Osteocyte (in vitro differentiated cells): ENCODE data around the gene ATXN3. TPM values are rescaled to one million over a fixed set of nuclear protein-coding genes. Genes with fewer than 3 reads are reported as not detected.
A peak's percentile ranks its signal among the peaks of the same experiment; 100 is the strongest.

ENCODE experiments used
- DNase-seq: peaks from one replicate; pipeline ENCODE4 v3.0.0; 2021; ENCODE audit warnings: mixed read lengths; ENCODE audit not compliant: unreplicated experiment; ENCODE audit errors: extremely low spot score
- H3K27ac Mint-ChIP-seq: one replicate; pipeline ENCODE4 v1.8.0; 2021; ENCODE audit warnings: mild to moderate bottlenecking, mixed read lengths; ENCODE audit not compliant: unreplicated experiment
- H3K27me3 Mint-ChIP-seq: one replicate; pipeline ENCODE4 v1.8.0; 2021; ENCODE audit warnings: mixed read lengths; ENCODE audit not compliant: unreplicated experiment
- H3K36me3 Mint-ChIP-seq: one replicate; pipeline ENCODE4 v1.8.0; 2021; ENCODE audit warnings: mixed read lengths; ENCODE audit not compliant: unreplicated experiment
- H3K4me1 Mint-ChIP-seq: one replicate; pipeline ENCODE4 v1.8.0; 2021; ENCODE audit warnings: mixed read lengths; ENCODE audit not compliant: unreplicated experiment
- H3K4me3 Mint-ChIP-seq: one replicate; pipeline ENCODE4 v1.8.0; 2021; ENCODE audit warnings: mild to moderate bottlenecking, moderate library complexity, mixed read lengths; ENCODE audit not compliant: unreplicated experiment
- H3K9me3 Mint-ChIP-seq: one replicate; pipeline ENCODE4 v1.8.0; 2021; ENCODE audit warnings: mixed read lengths; ENCODE audit not compliant: unreplicated experiment
- total RNA-seq: library from RNA; stranded (reverse); gene quantifications from 2 replicates; pipeline ENCODE4 v1.2.1, GENCODE V29; 2021
- TF ChIP-seq, protein P1 (sequence below): fragments of 200-600 bp; sonication (generic); IDR thresholded peaks from 2 replicates; pipeline ENCODE4 v1.5.0; 2021; ENCODE audit warnings: antibody characterized with exemption, mild to moderate bottlenecking, moderate library complexity

ATXN3 gene
- total RNA-seq, 1 donor from 2014 or later = 35.7 TPM

DNA sequence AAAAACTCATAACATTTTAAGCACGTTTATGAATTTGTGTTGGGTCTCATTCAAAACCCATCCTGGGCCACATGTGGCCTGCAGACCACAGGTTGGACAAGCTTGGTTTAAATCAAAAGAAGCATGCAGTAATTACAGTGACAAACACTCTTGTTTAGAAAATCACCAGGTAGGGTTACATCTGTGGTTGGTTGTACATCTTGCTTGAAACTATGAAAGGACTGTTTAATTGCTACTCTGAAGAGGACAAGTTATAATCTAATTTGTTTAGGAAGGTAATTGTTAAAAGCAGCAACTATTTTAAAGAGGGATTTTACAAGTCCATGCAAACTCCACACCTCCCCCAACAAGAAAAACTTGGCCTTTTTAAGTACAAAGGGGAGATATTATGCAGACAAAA lies 70.5 kb downstream of the ATXN3 start:
- Mint-ChIP-seq H3K9me3 (no peaks in the 10 kb centered on the region), H3K27me3 (no peaks in the 10 kb centered on the region), H3K27ac (no peak overlapping the region)

DNA sequence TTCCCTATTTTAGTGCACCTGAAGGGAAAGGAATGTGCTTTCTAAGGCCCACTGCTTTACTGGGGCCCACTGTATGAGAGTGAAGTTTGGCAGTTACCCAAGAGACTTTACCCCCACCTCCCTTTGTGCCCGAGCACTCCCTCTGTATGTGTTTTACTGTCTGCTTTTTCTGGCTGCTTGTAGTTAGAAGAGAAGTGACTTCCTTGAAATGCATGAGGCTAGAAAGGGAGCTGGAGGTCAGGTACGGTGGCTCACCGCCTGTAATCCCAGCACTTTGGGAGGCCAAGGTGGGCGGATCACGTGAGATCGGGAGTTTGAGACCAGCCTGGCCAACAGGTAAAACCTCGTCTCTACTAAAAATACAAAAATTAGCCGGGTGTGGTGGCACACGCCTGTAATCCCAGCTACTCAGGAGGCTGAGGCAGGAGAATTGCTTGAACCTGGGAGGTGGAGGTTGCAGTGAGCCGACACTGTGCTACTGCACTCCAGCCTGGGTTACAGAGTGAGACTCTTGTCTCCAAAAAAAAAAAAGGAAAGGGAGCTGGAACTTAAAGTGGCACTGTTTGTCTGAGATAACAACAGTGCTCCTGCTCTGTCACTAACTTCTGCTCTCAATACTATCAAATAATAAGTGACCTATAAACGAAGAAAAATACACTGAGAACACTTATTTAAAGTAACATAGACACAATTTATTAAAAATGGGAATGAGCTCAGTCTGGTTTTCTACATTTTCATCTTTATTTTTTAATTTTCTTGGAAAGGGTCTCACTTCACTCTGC lies 72.3 kb downstream of the ATXN3 start:
- Mint-ChIP-seq H3K4me1 (peaks cover 24% of the 10 kb centered on the region), H3K27me3 (no peaks in the 10 kb centered on the region), H3K4me3 (no peak overlapping the region), H3K36me3 (peaks cover 18% of the 10 kb centered on the region), H3K27ac (no peak overlapping the region), H3K9me3 (no peaks in the 10 kb centered on the region)
- TF ChIP-seq, protein P1, sequence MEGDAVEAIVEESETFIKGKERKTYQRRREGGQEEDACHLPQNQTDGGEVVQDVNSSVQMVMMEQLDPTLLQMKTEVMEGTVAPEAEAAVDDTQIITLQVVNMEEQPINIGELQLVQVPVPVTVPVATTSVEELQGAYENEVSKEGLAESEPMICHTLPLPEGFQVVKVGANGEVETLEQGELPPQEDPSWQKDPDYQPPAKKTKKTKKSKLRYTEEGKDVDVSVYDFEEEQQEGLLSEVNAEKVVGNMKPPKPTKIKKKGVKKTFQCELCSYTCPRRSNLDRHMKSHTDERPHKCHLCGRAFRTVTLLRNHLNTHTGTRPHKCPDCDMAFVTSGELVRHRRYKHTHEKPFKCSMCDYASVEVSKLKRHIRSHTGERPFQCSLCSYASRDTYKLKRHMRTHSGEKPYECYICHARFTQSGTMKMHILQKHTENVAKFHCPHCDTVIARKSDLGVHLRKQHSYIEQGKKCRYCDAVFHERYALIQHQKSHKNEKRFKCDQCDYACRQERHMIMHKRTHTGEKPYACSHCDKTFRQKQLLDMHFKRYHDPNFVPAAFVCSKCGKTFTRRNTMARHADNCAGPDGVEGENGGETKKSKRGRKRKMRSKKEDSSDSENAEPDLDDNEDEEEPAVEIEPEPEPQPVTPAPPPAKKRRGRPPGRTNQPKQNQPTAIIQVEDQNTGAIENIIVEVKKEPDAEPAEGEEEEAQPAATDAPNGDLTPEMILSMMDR = no peak
- no peak for DNase-seq

More for the DNA sequence above, 70.5 kb downstream of the ATXN3 start:
- no peak for DNase-seq
- Mint-ChIP-seq H3K4me3 (no peak overlapping the region), H3K4me1 (peaks cover 28% of the 10 kb centered on the region), H3K36me3 (peaks cover 16% of the 10 kb centered on the region)
- TF ChIP-seq, protein P1 = no peak

DNA sequence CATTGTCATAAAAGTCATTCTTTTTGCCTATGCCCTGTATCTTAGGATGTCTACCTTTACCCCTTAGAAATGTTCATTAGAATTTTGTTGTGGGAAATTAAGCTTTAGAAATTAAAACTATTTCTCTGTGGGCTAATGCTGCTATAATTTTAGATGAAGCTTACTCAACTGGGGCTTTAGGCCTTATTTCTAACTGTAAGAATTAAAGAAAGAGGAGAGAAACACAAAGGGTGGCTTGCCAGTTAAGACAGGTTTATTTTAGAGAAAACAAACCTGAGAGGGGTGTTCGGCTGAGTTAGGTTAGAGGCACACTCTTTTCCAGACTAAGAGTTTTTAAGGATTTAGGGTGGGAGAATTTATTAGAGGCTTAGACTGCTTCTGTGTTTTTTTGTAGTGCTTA lies 72.9 kb downstream of the ATXN3 start:
- Mint-ChIP-seq H3K27ac (no peak overlapping the region), H3K36me3 (peaks cover 24% of the 10 kb centered on the region), H3K4me3 (no peak overlapping the region), H3K27me3 (no peaks in the 10 kb centered on the region), H3K9me3 (no peaks in the 10 kb centered on the region), H3K4me1 (peaks cover 24% of the 10 kb centered on the region)
- DNase-seq = no peak
- TF ChIP-seq, protein P1 = no peak

DNA sequence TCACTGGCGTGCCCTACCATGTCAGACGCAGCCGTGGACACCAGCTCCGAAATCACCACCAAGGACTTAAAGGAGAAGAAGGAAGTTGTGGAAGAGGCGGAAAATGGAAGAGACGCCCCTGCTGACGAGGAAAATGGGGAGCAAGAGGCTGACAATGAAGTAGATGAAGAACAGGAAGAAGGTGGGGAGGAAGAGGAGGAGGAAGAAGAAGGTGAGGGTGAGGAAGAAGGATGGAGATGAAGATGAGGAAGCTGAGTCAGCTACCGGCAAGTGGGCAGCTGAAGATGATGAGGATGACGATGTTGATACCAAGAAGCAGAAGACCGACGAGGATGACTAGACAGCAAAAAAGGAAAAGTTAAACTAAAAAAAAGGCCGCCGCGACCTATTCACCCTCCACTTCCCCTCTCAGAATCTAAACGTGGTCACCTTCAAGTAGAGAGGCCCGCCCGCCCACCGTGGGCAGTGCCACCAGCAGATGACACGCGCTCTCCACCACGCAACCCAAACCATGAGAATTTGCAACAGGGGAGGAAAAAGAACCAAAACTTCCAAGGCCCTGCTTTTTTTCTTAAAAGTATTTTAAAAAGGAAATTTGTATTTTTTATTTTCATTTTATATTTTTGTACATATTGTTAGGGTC lies 79.7 kb downstream of the ATXN3 start:
- H3K9me3 Mint-ChIP-seq = no peaks in the 10 kb centered on the region
- no peak overlapping the region for H3K4me3 Mint-ChIP-seq
- H3K4me1 Mint-ChIP-seq = peaks cover 25% of the 10 kb centered on the region
- H3K27ac Mint-ChIP-seq = peak overlapping the region; percentile 87
- peaks cover 33% of the 10 kb centered on the region for H3K36me3 Mint-ChIP-seq
- no peak for DNase-seq
- TF ChIP-seq, protein P1 = no peak
- H3K27me3 Mint-ChIP-seq = no peaks in the 10 kb centered on the region

DNA sequence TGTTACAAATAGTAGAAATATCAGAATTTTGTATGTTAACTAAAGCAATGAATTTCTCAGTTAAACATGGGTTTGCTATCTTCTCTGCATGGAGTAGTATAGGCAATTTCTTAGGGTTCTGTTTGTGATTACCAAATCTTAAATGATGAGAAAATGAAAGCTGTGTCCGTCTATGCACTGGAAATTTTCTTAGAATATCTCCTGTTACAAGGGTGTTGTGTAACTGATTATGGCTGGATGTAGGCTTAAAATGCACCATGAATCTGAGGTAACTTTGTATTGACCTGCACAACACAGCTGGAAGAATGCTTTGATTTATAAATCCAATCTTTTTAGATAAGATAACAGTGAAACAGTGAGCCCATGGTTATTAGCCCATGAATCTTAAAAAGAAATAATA lies 84.3 kb downstream of the ATXN3 start:
- Mint-ChIP-seq H3K4me1 (peaks cover 22% of the 10 kb centered on the region), H3K27me3 (no peaks in the 10 kb centered on the region), H3K36me3 (peaks cover 28% of the 10 kb centered on the region), H3K27ac (no peak overlapping the region), H3K4me3 (no peak overlapping the region), H3K9me3 (no peaks in the 10 kb centered on the region)
- no peak for DNase-seq
- TF ChIP-seq, protein P1 = no peak
